SK-N-DZ (cell line): ENCODE measurements around the gene SCAMP1.

Source experiments
- DNase-seq: peaks from one replicate; pipeline ENCODE4 v3.0.0-alpha.2; 2015; ENCODE audit warnings: low spot score

The SCAMP1 gene

DNA sequence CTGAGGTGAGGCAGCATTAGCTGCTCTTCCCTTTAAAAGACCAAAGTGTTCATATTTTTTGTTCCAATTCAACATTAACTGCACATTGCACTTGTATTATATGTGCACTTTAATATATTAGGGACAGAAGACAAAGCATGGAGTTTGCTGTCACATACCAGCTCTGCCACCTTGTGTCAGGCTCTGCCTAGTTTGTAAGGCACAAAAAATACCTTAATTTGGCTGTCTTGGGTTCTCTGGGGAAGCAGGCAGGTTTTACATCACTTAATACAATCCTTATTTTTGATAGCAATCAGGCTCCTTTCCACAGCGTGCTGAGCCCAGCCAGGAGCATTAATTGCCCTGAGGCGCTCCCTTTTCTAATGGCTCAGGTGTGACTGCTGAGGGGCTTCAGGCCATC is 131.8 kb downstream of the SCAMP1 start:
- no peak for DNase-seq

DNA sequence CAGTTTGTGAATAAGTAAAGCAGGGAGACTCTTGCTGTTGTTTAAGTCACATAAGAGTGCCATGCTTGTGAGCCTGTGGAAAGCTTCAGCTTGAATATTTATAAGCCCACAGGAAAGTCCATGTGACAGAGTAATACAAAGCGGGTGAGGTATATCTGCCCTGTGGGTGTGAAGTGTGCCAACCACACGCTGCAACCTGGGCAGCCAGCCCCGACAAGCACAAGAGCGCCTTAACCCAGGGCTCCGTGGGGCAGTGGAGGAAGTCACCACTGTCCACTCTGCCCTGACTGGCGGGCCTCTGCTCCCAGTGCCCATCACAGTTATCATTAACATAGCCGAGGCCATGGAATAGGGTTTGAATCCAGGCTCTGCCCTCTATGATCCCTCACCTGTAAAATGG is 132.2 kb downstream of the SCAMP1 start:
- DNase-seq, result no peak

DNA sequence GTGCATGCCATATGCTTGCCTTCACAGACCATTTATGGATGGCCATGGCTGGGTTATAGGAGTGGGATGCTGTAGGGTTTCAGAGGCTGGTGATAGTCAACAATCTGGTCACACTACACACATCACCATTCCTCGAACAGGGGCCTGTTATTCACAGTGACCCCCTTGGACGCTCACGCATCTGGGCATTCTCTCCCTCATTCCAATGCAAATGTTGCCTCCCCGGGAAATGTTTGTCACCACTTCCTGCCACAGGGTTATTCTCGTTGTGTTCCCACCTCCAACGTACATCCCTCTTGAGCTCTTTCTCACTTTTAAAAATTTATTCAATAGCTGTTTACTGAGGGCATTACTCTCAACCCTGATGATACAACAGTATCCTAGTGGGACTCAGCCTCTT is 135.4 kb downstream of the SCAMP1 start:
- DNase-seq, result no peak

DNA sequence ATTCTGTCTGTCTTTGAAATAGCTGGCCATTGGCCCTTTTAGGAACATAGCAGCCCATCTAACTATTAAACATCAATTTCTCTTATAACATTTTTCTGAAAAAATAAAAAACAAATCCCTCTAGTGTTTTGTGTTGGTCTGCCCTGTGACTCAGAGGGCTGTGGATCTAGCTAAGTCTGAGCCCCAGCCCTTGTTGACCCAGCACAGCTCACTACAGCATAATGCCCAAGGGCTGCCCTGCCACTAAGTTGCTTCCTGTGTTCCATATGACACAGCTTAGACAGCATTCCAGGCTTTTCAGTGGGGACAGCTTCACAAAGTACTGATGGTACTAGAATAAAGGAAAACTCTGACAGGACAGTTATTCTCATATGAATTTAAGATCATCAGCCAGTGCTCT is 136.0 kb downstream of the SCAMP1 start:
- DNase-seq, result no peak

DNA sequence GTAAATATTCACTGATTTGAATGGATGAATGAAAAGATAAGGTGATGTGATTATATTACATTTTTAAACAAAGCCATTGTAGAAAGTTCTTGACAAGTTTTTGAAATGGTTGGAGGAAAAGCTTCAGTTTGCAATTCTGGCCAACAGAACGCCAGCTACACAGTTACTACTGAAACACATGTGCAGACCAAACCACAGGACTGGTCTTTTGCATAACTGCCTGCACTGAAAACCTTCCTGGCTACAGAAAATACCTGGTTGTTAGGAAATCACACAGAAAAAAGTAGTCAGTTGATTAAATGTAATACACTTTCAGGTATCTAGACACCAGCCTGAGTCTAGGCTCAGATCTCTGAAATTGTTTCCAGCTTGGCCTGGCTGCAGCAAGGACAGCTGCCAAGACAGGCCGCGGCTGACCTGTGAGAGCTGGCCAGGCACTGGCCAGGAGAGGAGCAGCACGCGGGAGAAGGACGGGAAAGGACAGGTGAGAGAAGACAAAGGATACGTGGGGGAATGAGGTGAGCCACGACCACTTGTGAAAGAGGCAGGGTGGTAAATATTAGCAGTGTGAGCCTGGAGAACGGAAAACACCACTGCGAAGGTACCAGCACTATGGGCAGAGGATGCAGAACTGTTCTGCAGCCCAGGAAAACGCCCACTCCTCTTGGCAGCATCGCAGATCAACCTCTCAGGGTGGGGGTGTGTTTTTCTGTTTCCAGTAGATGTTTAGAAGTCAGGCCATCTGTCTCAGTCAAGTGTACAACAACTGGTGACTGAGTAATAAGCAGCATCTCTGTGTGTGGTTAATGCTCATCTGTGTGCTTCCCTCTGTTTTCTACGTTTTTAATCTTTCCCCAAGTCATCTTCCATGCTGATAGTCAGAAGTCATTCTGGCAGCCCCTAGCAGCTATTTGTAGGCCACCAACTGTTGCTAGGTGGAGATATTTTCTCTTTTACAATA is 137.4 kb downstream of the SCAMP1 start:
- no peak for DNase-seq

DNA sequence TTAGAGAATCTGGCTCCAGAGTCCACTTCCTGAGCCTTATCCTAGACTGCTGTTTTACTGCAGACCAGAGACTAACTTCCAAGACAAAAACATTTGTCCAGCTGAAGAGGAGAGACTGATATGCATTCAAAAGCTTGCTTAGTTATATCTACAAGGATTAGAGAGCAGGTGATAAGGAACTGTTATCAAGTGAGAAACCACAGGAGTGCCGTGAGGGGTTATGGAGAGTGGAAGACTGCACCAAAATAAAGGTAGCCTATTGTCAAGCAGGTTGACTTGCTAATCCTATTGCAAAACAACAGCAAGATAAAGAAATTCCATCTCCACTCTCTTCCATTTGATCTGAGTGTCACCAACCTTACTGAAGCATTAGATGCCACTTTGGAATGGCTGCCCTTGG is 139.1 kb downstream of the SCAMP1 start:
- no peak for DNase-seq

DNA sequence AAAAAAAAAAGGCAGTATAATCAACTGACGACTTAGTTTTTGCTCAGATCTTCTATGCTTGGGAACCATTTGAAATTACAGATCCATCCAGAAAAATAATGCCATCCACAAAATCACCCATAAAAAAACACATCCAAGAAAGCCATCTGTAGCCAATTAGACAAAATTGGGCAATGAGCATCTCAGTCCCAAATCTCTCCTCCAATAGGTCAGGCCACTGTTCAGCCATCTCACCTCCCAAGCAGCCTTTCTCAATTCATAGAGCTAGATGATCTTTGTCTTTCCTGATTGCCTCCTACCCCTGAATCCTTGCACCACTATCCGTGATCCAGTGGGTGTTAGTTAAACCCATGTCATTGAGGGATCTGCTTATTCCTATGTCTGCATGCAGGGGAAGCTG is 139.6 kb downstream of the SCAMP1 start:
- DNase-seq, result no peak

DNA sequence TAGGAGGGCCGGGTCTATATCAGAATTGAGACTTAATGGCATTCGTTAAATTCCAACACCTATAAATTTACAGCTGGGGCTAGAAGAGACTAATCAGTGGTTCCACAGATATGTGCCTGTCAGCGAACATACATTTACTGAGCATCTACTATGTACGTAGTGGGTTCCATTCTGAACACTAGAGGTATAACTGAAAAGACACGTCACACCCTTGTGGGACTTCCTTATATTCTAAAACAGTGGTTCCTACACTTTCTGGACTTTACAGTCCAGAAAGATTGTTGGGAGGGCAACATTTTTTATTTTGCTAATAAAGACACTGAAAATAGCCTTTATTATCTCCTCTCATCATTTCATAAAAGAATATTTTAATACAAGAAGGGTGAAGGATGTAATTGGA is 140.5 kb downstream of the SCAMP1 start:
- DNase-seq, result no peak

DNA sequence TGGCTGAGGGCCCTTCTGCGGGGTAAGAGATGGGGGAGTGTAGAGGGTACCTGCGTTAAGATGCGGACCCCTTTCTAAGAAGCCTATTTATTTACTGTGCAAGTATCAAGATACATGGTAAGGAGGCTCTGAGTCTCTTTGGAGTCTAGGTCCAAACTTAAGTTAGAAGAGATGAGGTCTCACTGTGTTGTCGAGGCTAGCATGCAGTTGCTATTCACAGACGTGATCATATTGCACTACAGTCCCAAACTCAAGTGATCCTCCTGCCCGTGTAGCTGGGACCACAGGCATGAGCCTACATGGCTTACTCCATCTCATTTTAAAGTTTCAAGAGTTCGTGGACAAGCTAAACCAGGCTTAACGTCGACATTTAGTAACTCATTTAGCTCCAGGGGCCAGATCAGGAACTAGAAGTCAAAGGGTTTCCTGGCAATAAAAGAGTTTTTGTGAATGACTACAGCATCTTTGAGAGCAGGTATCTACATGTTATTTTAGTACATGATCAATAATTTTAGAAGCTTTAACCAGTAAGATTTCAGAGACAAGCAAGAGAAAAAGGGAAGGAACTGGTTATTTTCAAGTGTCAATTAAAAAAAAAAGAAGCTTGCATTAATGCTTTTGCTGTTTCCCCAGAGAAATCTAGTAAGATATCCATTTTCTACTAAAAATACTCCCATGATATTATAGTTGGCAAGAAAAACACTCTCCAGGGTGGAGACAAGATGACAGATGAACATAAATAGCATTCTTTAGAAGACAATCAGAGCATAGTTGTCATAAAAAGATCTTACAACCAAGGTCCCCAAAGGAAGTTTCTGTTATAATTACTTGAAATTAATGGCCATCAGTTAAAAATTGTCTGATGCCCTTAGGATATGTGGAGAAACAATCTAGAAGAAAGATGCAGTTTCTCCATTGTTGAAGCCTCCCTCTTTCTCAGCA is 141.3 kb downstream of the SCAMP1 start:
- DNase-seq, result no peak

DNA sequence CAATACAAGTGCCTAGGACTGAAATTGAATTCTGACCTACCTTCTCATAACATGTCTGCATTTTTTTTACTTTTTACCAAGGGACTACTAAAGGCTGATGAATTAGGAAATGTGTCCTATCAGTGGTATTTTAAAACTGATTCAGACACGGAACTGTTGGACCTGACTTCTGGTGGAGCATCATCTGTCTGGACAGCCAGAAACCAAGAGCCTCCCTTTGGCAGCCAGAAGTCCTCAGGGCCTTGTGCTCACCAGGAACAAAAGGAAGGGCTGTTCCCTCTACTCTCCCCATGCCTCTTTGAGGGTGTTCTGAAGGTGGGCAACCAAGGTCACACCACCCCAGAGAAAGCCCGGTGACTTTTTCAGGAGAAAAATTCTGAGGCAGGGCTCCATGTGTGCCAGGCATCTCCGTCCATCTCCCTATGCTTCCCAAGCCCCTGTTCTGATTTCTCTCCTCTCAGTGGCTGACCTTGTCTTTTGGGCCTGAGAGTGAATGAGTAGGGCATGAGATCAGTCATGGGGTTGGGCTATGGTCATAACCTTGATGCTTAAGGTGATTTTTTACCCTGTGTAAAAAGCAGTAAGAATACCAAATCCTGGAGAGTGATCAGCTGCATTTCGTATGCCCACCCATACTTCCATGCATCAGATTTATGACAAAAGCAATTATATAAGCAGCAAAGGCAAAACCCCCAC is 143.7 kb downstream of the SCAMP1 start:
- no peak for DNase-seq

DNA sequence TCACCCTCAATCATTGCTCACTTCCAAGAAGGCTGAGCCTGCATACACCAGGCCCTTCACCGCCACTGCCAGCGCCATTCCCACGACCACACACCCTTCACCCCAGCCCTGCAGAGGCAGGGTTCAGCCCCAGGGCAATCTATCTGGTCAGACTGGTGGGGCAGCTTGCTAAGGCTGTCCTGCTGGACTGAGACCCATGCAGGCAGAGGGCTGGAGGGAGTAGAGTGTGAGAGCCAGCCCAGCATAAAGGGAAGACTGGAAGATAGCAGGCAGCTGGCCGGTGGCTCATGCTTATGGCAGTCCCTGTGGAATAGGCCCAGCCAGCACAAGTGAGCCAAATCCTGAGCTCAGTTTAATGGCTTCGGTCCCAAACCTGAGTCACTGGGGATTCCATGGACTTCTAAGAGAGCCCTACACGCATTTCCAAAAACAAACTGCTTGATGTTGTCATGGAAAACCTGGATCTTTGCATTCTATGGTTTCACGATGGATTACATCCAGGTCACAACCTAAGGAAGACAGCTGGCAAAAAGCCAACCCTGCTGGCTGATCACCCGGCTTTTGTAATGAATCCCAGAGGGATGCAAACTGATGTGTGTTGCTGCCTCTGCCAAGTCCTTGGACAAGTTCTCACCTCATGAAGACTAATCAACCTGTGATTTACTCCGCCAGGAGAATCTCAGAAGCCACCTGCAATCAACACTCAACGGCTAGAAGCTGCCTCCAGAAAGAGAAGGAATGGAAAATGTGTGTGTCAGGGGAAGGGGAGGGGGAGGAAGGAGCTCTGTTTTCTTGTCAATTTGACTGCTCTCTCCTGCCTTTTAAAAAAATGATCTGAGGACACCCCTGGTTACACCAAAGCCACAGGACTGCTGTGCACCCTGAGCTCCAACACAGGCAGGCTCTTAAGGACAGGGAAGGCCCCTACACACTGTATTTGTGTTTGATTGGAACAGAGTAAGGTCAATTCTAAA is 144.6 kb downstream of the SCAMP1 start:
- DNase-seq, result peak; percentile 62

DNA sequence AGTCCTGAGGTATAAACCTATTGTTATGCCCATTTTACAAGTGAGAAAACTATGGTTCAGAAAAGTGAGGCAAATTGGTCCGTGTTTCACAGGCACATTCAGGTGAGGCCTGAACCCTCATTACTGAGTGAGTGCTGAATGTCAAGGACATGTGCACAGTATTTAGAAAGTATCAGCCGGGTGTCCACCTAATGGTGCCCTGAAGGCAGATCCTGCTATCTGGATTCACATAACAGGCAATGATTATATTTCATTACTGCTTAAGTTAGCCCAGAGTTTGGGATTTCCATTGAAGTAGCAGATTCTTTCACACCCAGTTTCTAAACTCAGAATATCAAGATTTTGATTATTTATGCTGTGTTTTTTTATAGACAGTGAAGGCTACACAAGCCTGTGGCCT is 145.4 kb downstream of the SCAMP1 start:
- no peak for DNase-seq

DNA sequence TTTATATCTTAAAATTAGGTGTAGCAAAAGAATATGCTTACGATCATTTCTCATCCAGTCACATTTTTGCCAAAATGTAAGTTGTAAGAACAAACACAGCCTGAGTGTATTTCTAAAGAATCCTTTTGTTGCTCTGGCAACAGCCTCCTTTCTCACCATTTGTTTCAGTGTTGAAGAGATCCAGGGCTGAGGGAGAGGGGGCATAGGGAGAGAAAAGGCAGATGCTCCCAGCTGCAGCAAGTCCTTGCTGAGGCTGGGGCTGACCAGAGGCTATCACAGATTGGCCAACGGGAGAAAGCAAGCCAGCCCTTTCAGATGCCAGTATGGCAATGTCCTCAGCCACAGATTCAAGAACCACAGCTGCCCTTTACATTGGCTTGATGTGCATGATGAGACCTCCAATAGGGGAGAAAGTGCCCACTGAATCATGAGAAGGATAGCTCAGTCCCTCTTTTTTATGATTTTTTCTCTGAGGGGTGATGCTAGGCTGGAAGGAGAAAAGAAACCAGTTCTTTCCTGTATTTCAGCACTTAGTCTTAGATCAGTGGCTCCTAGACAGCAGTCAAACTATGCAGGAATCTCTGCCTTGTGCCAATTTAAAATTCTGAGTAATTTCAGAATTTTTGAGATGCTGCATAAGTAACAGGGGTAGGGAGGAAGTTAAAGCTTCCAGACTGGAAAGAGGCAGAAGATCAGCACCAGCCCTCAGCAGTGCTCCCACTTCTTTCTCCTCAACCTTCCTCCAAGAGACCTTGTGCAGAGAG is 146.0 kb downstream of the SCAMP1 start:
- DNase-seq, result no peak

DNA sequence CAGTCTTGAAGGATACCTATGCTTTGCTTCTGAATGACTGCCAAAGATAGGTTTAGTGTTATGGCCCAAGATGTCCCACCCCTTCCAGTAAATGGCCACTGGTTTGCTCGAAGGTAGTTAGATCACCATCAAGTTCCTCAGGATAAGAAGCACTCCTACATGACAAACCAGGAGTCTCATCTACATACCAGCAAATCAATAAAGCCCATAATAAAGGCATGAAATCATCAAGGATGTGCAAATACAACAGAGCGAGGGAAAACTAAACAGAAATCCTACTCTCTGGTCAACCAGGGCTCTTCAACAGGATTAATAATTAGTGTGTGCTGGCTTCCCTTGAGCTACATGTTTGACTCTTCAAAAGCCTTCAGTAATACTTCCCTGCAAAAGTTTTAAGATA is 147.1 kb downstream of the SCAMP1 start:
- DNase-seq, result no peak

DNA sequence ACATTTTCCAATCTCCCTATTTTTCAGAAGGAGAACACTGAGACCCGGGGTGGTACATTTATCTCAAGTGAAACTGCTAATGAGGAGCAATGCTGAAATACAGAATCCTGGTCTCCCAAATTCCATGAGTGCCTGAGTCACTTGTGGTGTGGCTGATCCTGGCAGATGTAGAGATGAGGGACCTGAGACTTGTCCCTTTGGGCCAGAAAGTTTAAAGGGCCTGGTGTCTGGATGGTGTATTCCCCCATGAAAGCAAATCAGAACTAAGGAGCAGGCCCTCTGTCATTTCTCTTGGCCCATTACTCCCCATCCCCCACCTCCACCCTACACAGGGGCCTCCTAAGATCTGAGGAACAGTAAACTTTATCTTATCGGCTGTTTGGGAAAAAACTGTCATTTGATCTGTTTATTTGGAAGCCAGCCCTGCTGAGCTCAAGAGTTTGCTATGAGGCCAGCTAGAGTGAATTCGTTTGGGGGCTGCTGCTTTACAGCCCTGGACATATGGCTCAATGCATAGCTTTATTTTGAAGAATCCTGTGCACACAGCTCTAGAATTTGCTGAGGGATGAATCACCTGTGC is 147.9 kb downstream of the SCAMP1 start:
- DNase-seq, result no peak

DNA sequence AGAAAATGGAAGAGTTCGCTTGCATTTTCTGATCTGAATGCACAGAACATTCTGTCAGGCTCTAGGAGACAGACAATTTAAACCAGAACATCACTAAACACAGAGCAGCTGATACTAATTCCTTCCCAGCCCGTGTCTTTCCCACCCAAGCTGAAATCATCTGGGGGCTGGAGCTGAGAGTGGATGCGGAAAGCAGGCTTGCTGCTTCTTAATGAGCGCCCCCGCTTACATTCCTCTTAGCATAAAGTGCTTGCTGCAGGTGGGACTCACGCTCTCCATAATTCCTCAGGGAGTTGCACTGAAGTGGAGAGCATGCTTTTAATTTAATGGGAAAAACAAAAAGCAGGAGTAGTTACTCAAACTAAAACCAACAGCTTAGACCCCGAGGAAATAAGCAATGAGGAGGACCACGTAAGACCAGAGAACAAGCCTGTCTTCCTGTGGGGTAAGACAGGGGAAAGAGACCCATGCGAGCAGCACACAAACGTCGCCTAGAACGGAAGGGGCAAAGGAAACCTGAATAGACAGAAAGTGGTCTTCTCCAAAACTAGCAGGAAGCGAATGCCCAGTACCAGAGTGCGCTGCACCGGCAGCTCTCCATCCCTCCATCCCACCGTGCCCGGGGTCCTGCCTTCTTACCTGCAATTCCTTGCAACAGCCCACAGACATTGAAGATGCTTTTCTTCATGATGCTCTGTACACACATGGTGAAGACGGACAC is 148.9 kb downstream of the SCAMP1 start:
- DNase-seq, result no peak

DNA sequence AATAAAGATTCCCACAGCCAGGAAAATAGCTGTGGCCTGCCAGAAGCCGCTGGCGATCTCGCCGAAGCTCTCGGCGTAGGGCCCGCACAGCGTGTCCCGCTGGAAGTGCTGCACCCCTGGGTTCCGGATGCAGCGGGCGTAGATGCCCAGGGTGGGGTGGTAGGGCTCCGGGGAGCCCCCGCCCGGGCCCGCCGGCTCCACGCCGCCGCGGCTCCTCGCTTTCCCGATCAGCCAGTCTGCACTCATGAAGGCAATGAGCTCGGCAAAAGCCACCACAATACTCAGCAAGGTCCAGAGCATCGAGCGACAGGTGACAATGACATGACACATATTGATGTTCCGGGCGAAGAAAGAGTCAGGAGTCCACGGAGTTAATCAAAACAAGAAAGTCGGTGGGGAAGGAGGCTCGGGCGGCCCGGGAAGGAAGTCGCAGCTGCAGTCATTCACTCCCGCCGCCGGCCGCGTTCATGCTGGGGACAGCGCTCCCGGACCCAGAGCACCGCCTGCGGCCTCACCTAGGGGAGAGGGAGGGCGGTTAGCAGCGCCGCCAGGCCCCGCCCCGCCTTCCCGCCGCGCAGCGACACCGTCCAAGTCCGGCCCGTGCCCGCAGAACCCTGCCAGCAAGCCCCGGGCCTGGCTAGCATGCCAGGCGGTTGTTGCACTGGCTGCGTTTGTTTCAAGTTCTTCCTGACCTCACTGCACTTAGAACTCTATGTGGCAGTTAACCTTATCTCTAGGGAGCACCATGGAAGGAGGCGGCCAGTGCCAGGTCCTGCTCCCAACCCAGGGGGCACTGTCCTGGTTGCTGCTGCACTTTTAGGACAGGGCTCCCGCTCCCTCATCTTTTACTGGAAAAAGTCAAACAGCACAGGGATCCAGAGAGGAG is 149.7 kb downstream of the SCAMP1 start:
- DNase-seq, result peak; percentile 26
